Lower lobe of right lung (tissue), 2 donors: ENCODE measurements around the gene PSMD13. TPM values are rescaled to one million over a fixed set of nuclear protein-coding genes. Genes with fewer than 3 reads are reported as not detected.
A peak's percentile ranks its signal among the peaks of the same experiment; 100 is the strongest.

Experiments
- ATAC-seq, 2 donors: fragments of 200-7000 bp; cut with Tn5 transposase; one replicate each; pipeline ENCODE4 v1.9.1; 2020 to 2022; ENCODE audit warnings: mild to moderate bottlenecking in 2 of 2, moderate library complexity in 2 of 2
- DNase-seq: peaks from one replicate; pipeline ENCODE4 v3.0.0-alpha.2; 2020
- H3K27ac ChIP-seq: fragments of 200-600 bp; one replicate; pipeline ENCODE4 v1.8.0; 2022
- H3K27me3 ChIP-seq: fragments of 200-600 bp; one replicate; pipeline ENCODE4 v1.8.0; 2022; ENCODE audit warnings: low read depth
- H3K36me3 ChIP-seq: fragments of 200-600 bp; one replicate; pipeline ENCODE4 v1.8.0; 2022; ENCODE audit warnings: mild to moderate bottlenecking
- H3K4me1 ChIP-seq: fragments of 200-600 bp; one replicate; pipeline ENCODE4 v1.8.0; 2022
- H3K4me3 ChIP-seq: fragments of 200-600 bp; one replicate; pipeline ENCODE4 v1.8.0; 2022; ENCODE audit warnings: mild to moderate bottlenecking
- H3K9me3 ChIP-seq: fragments of 200-600 bp; one replicate; pipeline ENCODE4 v1.8.0; 2022
- intact Hi-C: fragments of 100-400 bp; cut with DNase I; formaldehyde crosslinking; loops from one replicate; pipeline ENCODE4 v1.11.0; 2022
- total RNA-seq: library from RNA; stranded (reverse); fragmentation: NEBNext Ultra II Directional; extraction: Animal tissue kit (Norgen Biotek cat#: 25700); gene quantifications from one replicate; pipeline ENCODE4 v1.2.1, GENCODE V29; 2021
- TF ChIP-seq, protein P1 (sequence below): fragments of 200-600 bp; IDR thresholded peaks from one replicate; pipeline ENCODE4 v1.8.0; 2022; ENCODE audit warnings: antibody characterized with exemption, mild to moderate bottlenecking
- donor health status: DM: no; HTN: yes; CAD: no; lungs with severe emphysema.

The PSMD13 gene
- total RNA-seq, 1 donor from 2014 or later, result 89.5 TPM

- peaks cover 11% of the 10 kb centered on the region for H3K27me3 ChIP-seq
- H3K4me3 ChIP-seq, result peak within 1 kb of the TSS; percentile 77
- ATAC-seq (peak; percentile 84 to 90), DNase-seq (peak; percentile 90)
- intact Hi-C loops, result no loop called here
- H3K27ac ChIP-seq, result peak within 1 kb of the TSS; percentile 78
- peaks cover 14% of the 10 kb centered on the region for H3K36me3 ChIP-seq
- TF ChIP-seq, protein P1, sequence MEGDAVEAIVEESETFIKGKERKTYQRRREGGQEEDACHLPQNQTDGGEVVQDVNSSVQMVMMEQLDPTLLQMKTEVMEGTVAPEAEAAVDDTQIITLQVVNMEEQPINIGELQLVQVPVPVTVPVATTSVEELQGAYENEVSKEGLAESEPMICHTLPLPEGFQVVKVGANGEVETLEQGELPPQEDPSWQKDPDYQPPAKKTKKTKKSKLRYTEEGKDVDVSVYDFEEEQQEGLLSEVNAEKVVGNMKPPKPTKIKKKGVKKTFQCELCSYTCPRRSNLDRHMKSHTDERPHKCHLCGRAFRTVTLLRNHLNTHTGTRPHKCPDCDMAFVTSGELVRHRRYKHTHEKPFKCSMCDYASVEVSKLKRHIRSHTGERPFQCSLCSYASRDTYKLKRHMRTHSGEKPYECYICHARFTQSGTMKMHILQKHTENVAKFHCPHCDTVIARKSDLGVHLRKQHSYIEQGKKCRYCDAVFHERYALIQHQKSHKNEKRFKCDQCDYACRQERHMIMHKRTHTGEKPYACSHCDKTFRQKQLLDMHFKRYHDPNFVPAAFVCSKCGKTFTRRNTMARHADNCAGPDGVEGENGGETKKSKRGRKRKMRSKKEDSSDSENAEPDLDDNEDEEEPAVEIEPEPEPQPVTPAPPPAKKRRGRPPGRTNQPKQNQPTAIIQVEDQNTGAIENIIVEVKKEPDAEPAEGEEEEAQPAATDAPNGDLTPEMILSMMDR, result no peak
- H3K9me3 ChIP-seq, result no peaks in the 10 kb centered on the region
- H3K4me1 ChIP-seq, result peaks cover 21% of the 10 kb centered on the region
Observed at GRCh38 chr11:288478-289397, 52.0 kb downstream of the PSMD13 start, which contains the start of gene PGGHG. Gene PGGHG, plus strand, starts transcription at chr11:289126. Its CDS starts 691 bp downstream, at chr11:289817.

GRCh38 chr11:289398-289711 lies 52.6 kb downstream of the PSMD13 start:
- peaks cover 20% of the 10 kb centered on the region for H3K36me3 ChIP-seq
- TF ChIP-seq, protein P1, result no peak
- peaks cover 5% of the 10 kb centered on the region for H3K27me3 ChIP-seq
- peak overlapping the region; percentile 77 for H3K4me3 ChIP-seq
- H3K4me1 ChIP-seq, result peaks cover 21% of the 10 kb centered on the region
- intact Hi-C loops, result no loop called here
- H3K27ac ChIP-seq, result peak overlapping the region; percentile 62
- DNase-seq (no peak), ATAC-seq (peak in 1 of 2 donors; percentile 18)
- H3K9me3 ChIP-seq, result no peaks in the 10 kb centered on the region

- ATAC-seq, result no peak
- intact Hi-C loops, result no loop called here
- H3K36me3 ChIP-seq, result peaks cover 22% of the 10 kb centered on the region
- peak; percentile 46 for DNase-seq
- H3K9me3 ChIP-seq, result no peaks in the 10 kb centered on the region
- no peaks in the 10 kb centered on the region for H3K27me3 ChIP-seq
- peaks cover 21% of the 10 kb centered on the region for H3K4me1 ChIP-seq
- TF ChIP-seq, protein P1, result no peak
- peak overlapping the region; percentile 62 for H3K27ac ChIP-seq
- H3K4me3 ChIP-seq, result peak overlapping the region; percentile 77
Observed at GRCh38 chr11:289712-290620, 53.2 kb downstream of the PSMD13 start.

DNA sequence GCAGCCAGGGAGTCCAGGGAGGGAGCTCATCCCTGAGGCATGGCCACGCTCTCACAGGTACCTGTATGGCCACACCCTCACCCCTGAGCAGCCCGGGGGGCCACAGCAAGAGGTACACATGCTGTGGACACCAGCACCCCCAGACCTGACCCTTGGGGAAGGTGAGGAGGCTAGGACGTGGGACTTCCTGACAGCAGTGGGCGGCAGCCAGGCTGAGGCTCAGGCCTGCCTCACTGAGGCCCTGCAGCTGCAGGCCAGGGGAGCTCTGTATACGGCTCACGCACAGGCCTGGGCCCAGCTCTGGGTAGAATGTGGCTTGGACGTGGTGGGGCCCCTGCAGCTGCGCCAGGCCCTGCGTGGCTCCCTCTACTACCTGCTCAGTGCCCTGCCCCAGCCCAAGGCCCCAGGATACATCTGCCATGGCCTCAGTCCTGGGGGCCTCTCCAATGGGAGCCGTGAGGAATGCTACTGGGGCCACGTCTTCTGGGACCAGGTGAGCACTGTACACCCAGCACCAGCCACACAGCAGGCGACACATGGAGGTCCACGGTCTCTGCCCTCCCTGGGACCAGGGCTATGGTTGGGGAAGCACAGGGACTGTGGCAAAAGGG lies 54.0 kb downstream of the PSMD13 start:
- H3K9me3 ChIP-seq, result no peaks in the 10 kb centered on the region
- peaks cover 21% of the 10 kb centered on the region for H3K4me1 ChIP-seq
- ATAC-seq, result no peak
- TF ChIP-seq, protein P1, result no peak
- H3K4me3 ChIP-seq, result no peak overlapping the region
- H3K27ac ChIP-seq, result no peak overlapping the region
- intact Hi-C loops, result no loop called here
- H3K27me3 ChIP-seq, result no peaks in the 10 kb centered on the region
- DNase-seq, result peak; percentile 44
- peaks cover 22% of the 10 kb centered on the region for H3K36me3 ChIP-seq
